ENCODE data around the gene TTC12.

DNA sequence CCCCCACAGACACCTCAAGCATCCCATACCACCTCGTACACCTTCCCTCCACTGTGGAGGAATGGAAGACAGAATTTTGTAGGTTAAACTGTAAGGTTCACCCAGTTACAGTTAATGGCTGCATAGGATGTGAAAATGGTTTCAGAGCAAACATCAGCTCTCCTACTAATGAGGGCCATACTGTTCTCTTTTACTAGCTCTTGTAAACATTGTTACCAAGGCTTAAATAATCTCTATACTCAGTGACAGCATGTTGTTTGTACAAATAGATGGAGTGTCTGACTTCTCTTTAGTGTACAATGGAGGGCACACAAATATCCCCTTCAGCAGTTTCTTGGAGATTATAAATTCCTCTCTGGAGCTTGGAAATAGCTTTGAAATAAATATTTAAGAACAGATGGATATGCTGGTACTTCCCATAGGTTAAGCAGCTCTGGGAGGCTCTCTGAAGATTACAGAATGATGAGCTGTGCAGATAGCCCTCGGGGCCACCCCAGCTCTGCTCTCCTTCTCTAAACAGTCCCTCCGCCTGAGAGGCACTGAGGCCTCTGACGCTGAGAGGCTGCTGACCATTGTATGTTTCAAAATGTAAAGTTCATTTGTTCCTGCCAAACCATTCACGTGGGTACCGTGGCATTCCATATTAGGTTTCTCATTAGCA lies 25.7 kb downstream of the TTC12 start:
- TF ChIP-seq, protein P1, sequence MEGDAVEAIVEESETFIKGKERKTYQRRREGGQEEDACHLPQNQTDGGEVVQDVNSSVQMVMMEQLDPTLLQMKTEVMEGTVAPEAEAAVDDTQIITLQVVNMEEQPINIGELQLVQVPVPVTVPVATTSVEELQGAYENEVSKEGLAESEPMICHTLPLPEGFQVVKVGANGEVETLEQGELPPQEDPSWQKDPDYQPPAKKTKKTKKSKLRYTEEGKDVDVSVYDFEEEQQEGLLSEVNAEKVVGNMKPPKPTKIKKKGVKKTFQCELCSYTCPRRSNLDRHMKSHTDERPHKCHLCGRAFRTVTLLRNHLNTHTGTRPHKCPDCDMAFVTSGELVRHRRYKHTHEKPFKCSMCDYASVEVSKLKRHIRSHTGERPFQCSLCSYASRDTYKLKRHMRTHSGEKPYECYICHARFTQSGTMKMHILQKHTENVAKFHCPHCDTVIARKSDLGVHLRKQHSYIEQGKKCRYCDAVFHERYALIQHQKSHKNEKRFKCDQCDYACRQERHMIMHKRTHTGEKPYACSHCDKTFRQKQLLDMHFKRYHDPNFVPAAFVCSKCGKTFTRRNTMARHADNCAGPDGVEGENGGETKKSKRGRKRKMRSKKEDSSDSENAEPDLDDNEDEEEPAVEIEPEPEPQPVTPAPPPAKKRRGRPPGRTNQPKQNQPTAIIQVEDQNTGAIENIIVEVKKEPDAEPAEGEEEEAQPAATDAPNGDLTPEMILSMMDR (IDR thresholded peaks at IDR 0.05; ENCODE audit: poor library complexity, severe bottlenecking), result no peak
- TF ChIP-seq POLR2AphosphoS5 (IDR thresholded peaks at IDR 0.05) (no peak), EP300 (conservative IDR thresholded peaks at IDR 0.05; ENCODE audit: poor library complexity, severe bottlenecking) (no peak), EZH2 (IDR thresholded peaks at IDR 0.05; ENCODE audit: borderline replicate concordance, insufficient read depth, low read length, poor library complexity, severe bottlenecking) (no peak), RAD21 (conservative IDR thresholded peaks at IDR 0.05) (no peak)
- TF ChIP-seq, protein P2, sequence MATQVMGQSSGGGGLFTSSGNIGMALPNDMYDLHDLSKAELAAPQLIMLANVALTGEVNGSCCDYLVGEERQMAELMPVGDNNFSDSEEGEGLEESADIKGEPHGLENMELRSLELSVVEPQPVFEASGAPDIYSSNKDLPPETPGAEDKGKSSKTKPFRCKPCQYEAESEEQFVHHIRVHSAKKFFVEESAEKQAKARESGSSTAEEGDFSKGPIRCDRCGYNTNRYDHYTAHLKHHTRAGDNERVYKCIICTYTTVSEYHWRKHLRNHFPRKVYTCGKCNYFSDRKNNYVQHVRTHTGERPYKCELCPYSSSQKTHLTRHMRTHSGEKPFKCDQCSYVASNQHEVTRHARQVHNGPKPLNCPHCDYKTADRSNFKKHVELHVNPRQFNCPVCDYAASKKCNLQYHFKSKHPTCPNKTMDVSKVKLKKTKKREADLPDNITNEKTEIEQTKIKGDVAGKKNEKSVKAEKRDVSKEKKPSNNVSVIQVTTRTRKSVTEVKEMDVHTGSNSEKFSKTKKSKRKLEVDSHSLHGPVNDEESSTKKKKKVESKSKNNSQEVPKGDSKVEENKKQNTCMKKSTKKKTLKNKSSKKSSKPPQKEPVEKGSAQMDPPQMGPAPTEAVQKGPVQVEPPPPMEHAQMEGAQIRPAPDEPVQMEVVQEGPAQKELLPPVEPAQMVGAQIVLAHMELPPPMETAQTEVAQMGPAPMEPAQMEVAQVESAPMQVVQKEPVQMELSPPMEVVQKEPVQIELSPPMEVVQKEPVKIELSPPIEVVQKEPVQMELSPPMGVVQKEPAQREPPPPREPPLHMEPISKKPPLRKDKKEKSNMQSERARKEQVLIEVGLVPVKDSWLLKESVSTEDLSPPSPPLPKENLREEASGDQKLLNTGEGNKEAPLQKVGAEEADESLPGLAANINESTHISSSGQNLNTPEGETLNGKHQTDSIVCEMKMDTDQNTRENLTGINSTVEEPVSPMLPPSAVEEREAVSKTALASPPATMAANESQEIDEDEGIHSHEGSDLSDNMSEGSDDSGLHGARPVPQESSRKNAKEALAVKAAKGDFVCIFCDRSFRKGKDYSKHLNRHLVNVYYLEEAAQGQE (IDR thresholded peaks at IDR 0.05; ENCODE audit: borderline replicate concordance), result no peak
